Astrocyte of the spinal cord (primary cell): Measurements from ENCODE around the gene ASMTL.

ENCODE experiments used
- DNase-seq: peaks from one replicate; pipeline ENCODE4 v3.0.0; 2011; ENCODE audit warnings: low read depth, low spot score
- H3K4me3 ChIP-seq: 2 replicates; pipeline ENCODE4 v1.5.1; 2011; ENCODE audit warnings: low read depth, mild to moderate bottlenecking, low read length, moderate library complexity
- in situ Hi-C: cut with HindIII; loops from 2 replicates; pipeline ENCODE4 v1.10.0; 2017; ENCODE audit warnings: low sequenced_read_pairs
- TF ChIP-seq, protein P1 (sequence below): IDR thresholded peaks from 2 replicates; pipeline ENCODE4 v1.5.1; 2012; ENCODE audit warnings: low read depth, mild to moderate bottlenecking, low read length, inconsistent platforms

Gene ASMTL

DNA sequence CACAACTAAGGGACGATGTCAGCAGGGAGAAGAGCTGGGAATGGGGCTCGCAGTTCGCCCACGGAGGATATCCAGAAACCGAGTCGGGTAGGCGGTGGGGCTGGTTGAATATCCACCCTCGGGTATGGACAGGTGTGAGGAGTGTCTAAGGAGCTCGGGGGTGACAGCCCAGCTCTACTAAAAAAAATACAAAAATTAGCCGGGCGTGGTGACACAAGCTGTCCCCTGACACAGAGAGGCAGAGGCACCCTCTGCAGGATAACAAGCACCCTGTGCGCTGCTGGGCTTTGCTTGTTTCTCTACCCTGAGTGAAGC is 12.2 kb upstream of the ASMTL start:
- H3K4me3 ChIP-seq = no peak overlapping the region
- TF ChIP-seq, protein P1, sequence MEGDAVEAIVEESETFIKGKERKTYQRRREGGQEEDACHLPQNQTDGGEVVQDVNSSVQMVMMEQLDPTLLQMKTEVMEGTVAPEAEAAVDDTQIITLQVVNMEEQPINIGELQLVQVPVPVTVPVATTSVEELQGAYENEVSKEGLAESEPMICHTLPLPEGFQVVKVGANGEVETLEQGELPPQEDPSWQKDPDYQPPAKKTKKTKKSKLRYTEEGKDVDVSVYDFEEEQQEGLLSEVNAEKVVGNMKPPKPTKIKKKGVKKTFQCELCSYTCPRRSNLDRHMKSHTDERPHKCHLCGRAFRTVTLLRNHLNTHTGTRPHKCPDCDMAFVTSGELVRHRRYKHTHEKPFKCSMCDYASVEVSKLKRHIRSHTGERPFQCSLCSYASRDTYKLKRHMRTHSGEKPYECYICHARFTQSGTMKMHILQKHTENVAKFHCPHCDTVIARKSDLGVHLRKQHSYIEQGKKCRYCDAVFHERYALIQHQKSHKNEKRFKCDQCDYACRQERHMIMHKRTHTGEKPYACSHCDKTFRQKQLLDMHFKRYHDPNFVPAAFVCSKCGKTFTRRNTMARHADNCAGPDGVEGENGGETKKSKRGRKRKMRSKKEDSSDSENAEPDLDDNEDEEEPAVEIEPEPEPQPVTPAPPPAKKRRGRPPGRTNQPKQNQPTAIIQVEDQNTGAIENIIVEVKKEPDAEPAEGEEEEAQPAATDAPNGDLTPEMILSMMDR = no peak
- in situ Hi-C loops = no loop called here
- DNase-seq = no peak

DNA sequence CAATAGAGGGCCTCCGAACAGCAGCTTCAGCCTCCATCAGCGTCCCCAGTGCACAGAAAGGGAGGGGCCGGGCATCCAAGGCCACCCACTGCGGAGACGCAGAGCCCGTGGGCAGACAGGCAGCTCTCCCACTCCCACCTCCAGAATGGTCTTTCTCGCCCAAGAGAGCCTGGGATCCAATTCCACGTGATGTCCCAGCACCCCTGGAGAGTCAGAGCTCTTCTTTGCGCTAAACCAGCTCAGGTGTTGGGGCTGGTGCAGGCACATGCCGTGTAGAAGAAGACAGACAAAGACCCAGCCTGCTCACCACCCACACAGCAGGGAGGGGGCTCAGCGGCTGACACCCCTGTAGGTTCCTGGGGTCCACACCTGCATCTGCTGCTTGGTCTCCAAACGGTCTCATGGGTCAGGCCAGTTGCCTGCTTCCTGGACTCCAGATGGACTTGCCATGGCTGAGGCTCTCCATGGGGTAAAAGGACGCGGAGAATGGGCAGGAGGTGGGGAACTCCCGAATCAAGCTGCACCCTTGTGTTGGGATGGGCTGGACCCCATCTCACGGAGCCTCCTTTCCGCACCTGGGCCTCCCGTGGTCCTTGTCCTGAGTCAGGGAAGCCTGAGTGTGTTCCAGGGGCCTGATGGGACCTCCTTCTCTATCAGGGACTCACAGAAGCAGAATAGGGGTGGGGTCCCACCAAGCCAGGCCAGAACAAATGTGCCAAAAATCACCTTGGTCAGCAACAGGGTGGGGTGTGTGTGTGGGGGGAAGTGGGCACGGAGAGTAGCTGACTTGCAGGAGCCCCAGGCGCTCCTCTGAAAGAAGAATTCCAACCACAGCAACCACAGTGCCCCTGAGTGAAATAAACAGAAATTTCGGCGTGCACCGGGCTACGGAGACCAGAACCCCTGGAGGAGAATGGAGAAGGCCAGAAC is 11.6 kb upstream of the ASMTL start:
- in situ Hi-C loops = no loop called here
- DNase-seq = no peak
- no peak overlapping the region for H3K4me3 ChIP-seq
- TF ChIP-seq, protein P1 = no peak

DNA sequence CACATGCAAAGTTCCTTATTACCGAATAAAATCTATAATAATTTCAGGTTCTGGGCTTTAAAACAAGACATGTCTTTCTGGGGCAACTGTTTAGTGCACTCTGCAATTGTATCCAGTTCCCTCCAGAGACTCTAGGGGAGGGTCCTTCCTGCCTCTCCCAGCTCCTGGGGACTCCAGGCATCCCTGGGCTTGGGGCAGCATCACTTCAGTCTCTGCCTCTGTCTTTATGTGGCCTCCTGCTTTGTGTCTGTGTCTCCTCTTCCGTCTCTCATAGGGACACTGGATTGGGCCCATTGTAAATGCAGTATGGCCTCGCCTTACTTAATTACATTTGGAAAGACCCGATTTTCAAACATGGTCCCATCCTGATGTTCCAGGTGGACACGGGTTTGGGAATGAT is 10.9 kb upstream of the ASMTL start:
- in situ Hi-C loops = no loop called here
- no peak for DNase-seq
- TF ChIP-seq, protein P1 = no peak
- no peak overlapping the region for H3K4me3 ChIP-seq

DNA sequence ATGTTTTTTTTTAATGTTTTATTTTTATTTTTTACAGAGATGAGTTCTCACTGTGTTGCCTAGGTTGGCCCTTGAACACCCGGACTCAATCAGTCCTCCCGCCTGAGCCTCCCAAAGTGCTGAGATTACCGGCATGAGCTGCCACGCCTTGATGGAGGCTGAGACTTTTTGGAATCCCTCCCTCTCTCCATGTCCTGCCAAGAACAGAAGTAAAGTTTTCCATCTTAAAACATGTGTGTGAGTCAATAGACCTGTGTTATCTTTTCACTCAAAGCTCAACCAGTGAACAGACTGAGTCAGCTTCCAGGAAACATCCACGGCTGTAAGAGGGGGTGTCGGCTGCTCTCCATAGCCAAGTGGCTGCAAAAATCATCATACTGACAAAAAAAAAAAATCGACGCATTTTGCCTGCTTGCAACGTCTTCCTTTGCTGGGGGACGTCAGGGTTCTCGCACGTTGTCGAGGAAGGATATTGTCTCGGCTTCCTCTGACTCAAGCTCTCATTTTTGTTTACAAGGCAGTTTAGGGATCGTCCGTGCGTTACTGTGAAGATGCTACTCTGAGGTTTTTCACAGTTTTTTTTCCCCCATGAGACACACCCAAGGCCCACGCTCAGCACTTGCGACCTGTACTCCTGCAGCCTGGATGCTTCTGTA is 10.0 kb upstream of the ASMTL start:
- no peak overlapping the region for H3K4me3 ChIP-seq
- in situ Hi-C loops = no loop called here
- TF ChIP-seq, protein P1 = no peak
- peak; percentile 78 for DNase-seq

DNA sequence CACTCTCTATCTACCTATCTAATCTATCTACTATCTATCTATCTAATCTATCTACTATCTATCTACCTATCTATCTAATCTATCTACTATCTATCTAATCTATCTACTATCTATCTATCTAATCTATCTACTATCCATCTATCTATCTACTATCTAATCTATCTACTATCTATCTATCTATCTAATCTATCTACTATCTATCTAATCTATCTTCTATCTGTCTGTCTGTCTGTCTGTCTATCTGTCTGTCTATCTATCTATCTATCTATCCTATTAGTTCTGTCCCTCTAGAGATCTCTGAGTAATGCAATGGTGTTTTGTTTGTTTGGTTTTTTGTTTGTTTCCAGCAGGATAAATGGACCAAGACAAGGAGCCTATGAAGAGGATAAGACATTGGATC is 9.4 kb upstream of the ASMTL start:
- H3K4me3 ChIP-seq = no peak overlapping the region
- no peak for DNase-seq
- in situ Hi-C loops = no loop called here
- TF ChIP-seq, protein P1 = no peak

DNA sequence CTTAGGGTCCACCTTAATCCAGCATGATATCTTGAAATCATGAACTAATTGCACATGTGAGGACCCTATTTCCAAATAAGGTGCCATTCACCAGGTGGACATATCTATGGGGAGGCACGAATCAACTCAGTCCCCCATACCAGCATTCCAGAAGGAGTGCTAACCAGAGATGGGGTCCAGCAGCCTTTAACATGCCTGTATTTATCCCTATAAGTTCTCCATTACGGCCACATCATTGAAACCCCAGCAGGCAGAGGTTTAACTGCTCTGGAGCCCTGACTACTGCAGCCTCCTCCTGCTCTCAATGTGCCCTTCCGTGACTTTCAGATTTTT is 3.2 kb upstream of the ASMTL start:
- in situ Hi-C loops = no loop called here
- no peak overlapping the region for H3K4me3 ChIP-seq
- TF ChIP-seq, protein P1 = no peak
- no peak for DNase-seq
